Left lung (tissue), 10 donors: ENCODE results near the gene DPH2. TPM values are rescaled to one million over a fixed set of nuclear protein-coding genes. Genes with fewer than 3 reads are reported as not detected.

Source experiments
- ATAC-seq: fragments of 200-7000 bp; cut with Tn5 transposase; one replicate; pipeline ENCODE4 v1.9.1; 2020; ENCODE audit warnings: moderate library complexity
- DNase-seq, 4 donors: peaks; one replicate each; pipeline ENCODE4 v3.0.0-alpha.2; 2013 to 2020
- H3K27ac ChIP-seq, 2 donors: fragments of 200-600 bp; sonication (generic) in 1 of 2; one replicate each; pipeline versions ENCODE4 v1.5.0 to v1.8.0; 2020 to 2021
- H3K27me3 ChIP-seq, 2 donors: fragments of 200-600 bp; sonication (generic) in 1 of 2; one replicate each; pipeline versions ENCODE4 v1.5.0 to v1.8.0; 2020 to 2021
- H3K36me3 ChIP-seq, 2 donors: fragments of 200-600 bp; sonication (generic) in 1 of 2; one replicate each; pipeline versions ENCODE4 v1.5.0 to v1.8.0; 2020 to 2021
- H3K4me1 ChIP-seq, 2 donors: fragments of 200-600 bp; one replicate each; pipeline ENCODE4 v1.8.0; 2021
- H3K4me3 ChIP-seq, 2 donors: fragments of 200-600 bp; sonication (generic) in 1 of 2; one replicate each; pipeline versions ENCODE4 v1.5.0 to v1.8.0; 2020 to 2021; ENCODE audit warnings: mild to moderate bottlenecking in 1 of 2
- H3K9me3 ChIP-seq, 2 donors: fragments of 200-600 bp; sonication (generic) in 1 of 2; one replicate each; pipeline versions ENCODE4 v1.5.0 to v1.8.0; 2020 to 2021
- intact Hi-C, 2 donors: fragments of 100-400 bp; cut with DNase I; formaldehyde crosslinking; loops; one replicate each; pipeline versions ENCODE4 v1.11.2 to v1.14.2; 2022
- polyA plus RNA-seq, 6 donors: library from polyadenylated mRNA; unstranded; fragments of 120-200 nt; gene quantifications; one replicate each; pipeline ENCODE4 v1.2.1, GENCODE V29; 2013; ENCODE audit not compliant: insufficient read length in 6 of 6
- total RNA-seq, 2 donors: library from RNA; stranded (reverse); fragmentation: NEBNext Ultra II Directional; extraction: Animal tissue kit (Norgen Biotek cat#: 25700); gene quantifications; one replicate each; pipeline ENCODE4 v1.2.1, GENCODE V29; 2021
- TF ChIP-seq, protein P1 (sequence below), 2 donors: fragments of 200-600 bp; sonication (generic) in 1 of 2; IDR thresholded peaks; one replicate each; pipeline versions ENCODE4 v1.5.0 to v1.8.0; 2021; ENCODE audit warnings: antibody characterized with exemption in 2 of 2
- donor health status: DM: no; HTN: yes; CAD: no.
- donor health status: DM: no; HTN: no; CAD: no.

Gene DPH2
- total and polyA plus RNA-seq, 8 donors, result 13.5 to 24.8 (median 18.9) TPM

DNA sequence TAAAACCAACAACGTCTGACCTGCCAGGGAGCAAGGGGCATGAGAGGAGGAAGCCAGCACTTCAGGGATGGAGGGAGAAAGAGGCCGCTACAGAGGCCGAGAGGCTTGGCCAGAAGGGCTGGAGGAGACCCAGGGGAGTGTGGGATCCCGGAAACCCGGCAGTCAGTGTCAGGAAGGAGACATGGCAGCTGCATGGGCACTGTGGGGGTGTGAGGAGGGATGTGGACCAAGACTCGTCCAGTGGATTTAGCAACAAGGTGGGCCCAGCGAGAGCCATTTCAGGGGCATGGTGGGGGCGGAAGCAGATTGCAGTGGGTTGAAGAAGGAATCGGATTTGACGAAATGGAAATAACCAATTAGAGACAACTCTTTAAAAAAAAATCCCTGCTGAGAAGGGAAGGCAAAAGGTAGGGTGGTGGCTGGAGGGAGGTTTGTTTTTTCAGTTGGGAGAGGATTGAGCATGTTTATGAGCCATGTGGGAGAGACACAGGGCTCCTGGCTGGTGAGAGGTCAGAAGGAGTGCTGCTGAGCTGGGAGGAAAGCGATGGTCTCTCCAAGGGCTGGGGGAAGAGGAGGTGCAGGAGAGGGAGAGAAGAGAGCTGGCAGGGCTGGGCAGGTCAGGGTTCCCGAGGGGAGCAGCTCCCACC is 13.6 kb downstream of the DPH2 start:
- intact Hi-C loops, result no loop called here
- TF ChIP-seq, protein P1, sequence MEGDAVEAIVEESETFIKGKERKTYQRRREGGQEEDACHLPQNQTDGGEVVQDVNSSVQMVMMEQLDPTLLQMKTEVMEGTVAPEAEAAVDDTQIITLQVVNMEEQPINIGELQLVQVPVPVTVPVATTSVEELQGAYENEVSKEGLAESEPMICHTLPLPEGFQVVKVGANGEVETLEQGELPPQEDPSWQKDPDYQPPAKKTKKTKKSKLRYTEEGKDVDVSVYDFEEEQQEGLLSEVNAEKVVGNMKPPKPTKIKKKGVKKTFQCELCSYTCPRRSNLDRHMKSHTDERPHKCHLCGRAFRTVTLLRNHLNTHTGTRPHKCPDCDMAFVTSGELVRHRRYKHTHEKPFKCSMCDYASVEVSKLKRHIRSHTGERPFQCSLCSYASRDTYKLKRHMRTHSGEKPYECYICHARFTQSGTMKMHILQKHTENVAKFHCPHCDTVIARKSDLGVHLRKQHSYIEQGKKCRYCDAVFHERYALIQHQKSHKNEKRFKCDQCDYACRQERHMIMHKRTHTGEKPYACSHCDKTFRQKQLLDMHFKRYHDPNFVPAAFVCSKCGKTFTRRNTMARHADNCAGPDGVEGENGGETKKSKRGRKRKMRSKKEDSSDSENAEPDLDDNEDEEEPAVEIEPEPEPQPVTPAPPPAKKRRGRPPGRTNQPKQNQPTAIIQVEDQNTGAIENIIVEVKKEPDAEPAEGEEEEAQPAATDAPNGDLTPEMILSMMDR (IDR thresholded peaks at IDR 0.05), result no peak
- H3K27me3 ChIP-seq, result no peaks in the 10 kb centered on the region
- H3K4me1 ChIP-seq, result peaks cover 13 to 42% of the 10 kb centered on the region in 2 donors
- ATAC-seq (no peak), DNase-seq (no peak)
- H3K36me3 ChIP-seq, result peaks cover 0 to 16% of the 10 kb centered on the region in 2 donors
- H3K27ac ChIP-seq, result no peak overlapping the region
- no peak overlapping the region for H3K4me3 ChIP-seq
- H3K9me3 ChIP-seq, result no peaks in the 10 kb centered on the region

DNA sequence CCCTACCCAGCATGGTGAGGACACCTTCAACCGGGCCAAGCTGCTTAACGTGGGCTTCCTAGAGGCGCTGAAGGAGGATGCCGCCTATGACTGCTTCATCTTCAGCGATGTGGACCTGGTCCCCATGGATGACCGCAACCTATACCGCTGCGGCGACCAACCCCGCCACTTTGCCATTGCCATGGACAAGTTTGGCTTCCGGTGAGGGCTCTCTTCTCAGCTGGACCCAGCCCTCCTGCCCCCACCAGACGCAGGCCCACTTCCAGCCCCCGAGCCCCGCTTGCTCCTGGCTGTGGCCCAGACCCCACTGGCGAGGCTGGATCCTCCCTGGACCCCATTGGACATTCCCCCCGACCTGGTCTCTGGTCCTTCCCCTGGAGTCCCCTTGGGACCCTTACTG is 15.0 kb downstream of the DPH2 start:
- peaks cover 10 to 32% of the 10 kb centered on the region in 2 donors for H3K4me1 ChIP-seq
- intact Hi-C loops, result no loop called here
- TF ChIP-seq, protein P1 (IDR thresholded peaks at IDR 0.05), result no peak
- no peak for DNase-seq
- no peak overlapping the region for H3K4me3 ChIP-seq
- no peaks in the 10 kb centered on the region for H3K27me3 ChIP-seq
- H3K36me3 ChIP-seq, result peaks cover 0 to 15% of the 10 kb centered on the region in 2 donors
- ATAC-seq, result no peak
- no peak overlapping the region for H3K27ac ChIP-seq
- H3K9me3 ChIP-seq, result no peaks in the 10 kb centered on the region

DNA sequence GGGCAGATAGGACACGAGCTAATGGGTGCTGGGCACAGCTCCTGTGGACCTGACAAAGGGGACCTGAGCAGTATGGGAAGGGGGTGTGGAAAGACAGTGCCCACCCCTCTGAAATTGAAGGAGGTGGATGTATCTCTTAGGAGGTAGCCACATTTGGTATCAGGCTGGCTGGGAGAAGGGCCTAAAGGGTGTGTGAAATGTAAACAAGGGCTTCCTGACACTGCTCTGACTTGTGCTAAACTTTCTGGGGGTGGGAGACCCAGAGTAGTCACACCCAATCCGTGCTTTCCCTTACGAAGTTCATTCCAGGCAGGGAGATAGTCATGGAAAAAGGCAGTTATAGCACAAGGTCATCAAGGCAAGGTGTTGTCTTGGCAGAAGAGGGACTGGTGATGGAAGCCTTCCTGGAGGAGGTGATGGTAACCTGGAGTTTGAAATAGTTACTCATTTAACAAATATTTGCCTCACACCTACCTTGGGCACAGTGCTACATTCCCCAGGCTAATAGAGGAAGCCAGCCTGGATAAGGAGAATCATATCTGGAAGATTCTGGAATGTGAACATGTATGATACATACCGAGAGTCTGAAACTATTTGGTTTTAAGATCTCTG is 16.3 kb downstream of the DPH2 start:
- H3K36me3 ChIP-seq, result peaks cover 0 to 15% of the 10 kb centered on the region in 2 donors
- peaks cover 7 to 28% of the 10 kb centered on the region in 2 donors for H3K4me1 ChIP-seq
- DNase-seq (no peak), ATAC-seq (no peak)
- H3K4me3 ChIP-seq, result no peak overlapping the region
- no peak overlapping the region for H3K27ac ChIP-seq
- no peaks in the 10 kb centered on the region for H3K27me3 ChIP-seq
- TF ChIP-seq, protein P1 (IDR thresholded peaks at IDR 0.05), result no peak
- intact Hi-C loops, result no loop called here
- H3K9me3 ChIP-seq, result no peaks in the 10 kb centered on the region

DNA sequence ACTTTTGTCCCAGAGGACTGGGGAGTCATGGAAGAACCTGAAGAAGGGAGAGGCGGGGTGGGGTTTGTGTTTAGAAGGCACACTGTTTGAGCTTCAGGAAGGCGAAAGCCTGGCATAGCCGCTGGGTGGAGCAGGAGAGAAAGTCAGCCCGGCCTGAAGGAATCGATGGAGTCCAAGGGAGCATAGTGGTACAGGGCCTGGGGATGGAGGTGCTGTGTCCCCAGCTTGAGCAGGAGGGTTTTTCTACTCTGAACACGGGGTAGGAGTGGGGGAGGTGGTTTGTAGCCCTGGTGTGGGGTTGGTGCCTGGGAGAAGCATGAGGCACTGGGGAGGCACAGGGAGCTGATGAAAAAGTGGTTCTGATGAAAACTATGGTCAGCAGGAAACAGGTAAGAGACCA is 16.9 kb downstream of the DPH2 start:
- H3K36me3 ChIP-seq, result peaks cover 0 to 15% of the 10 kb centered on the region in 2 donors
- intact Hi-C loops, result no loop called here
- peaks cover 7 to 24% of the 10 kb centered on the region in 2 donors for H3K4me1 ChIP-seq

More for the DNA sequence above, 16.9 kb downstream of the DPH2 start:
- TF ChIP-seq, protein P1 (IDR thresholded peaks at IDR 0.05), result no peak
- Histone ChIP-seq H3K27me3 (no peaks in the 10 kb centered on the region), H3K9me3 (no peaks in the 10 kb centered on the region), H3K4me3 (no peak overlapping the region), H3K27ac (no peak overlapping the region)
- ATAC-seq (no peak), DNase-seq (no peak)
